K562 (cell line): Measurements from ENCODE around the gene LRP1.

Experiments used
- ATF1 ChIP-seq, 2 experiments: fragments of 450-650 bp in 1 of 2; IDR thresholded peaks; 2 replicates each; pipeline ENCODE4 v1.6.1; 2016; ENCODE audit warnings: missing compliant biosample characterization in 1 of 2, missing genetic modification characterization in 1 of 2
- CBX5 ChIP-seq: IDR thresholded peaks from 2 replicates; pipeline ENCODE4 v1.6.1; 2014; ENCODE audit warnings: low read depth, borderline replicate concordance
- ESRRB ChIP-seq: fragments of 250-450 bp; sonication (Bioruptor Pico); IDR thresholded peaks from 2 replicates; pipeline ENCODE4 v1.5.0; 2020; ENCODE audit warnings: mild to moderate bottlenecking, moderate library complexity, borderline replicate concordance
- GABPA ChIP-seq: fragments of 200-800 bp; sonication (Bioruptor generic); conservative IDR thresholded peaks from 2 replicates; pipeline ENCODE4 v1.6.1; 2016; ENCODE audit warnings: low read depth, missing genetic modification characterization, missing compliant biosample characterization
- HOXB6 ChIP-seq: fragments of 250-450 bp; sonication (Bioruptor Pico); IDR thresholded peaks from 2 replicates; pipeline ENCODE4 v1.5.1; 2022; ENCODE audit warnings: mild to moderate bottlenecking, borderline replicate concordance
- MAFK ChIP-seq: IDR thresholded peaks from 2 replicates; pipeline ENCODE4 v1.6.1; 2011; ENCODE audit warnings: low read length, improper control_type of control experiment
- U2AF2 ChIP-seq: fragments of 200-400 bp; formaldehyde crosslinking; optimal IDR thresholded peaks from 2 replicates; pipeline ENCODE3; 2017; ENCODE audit warnings: low read depth, mild to moderate bottlenecking, low read length
- ZNF140 ChIP-seq: fragments of 250-450 bp; sonication (Bioruptor Pico); IDR thresholded peaks from 2 replicates; pipeline ENCODE4 v1.8.0; 2021; ENCODE audit warnings: moderate library complexity, mild to moderate bottlenecking, inconsistent platforms
- ZNF165 ChIP-seq: fragments of 250-450 bp; sonication (Bioruptor Pico); IDR thresholded peaks from 2 replicates; pipeline ENCODE4 v1.4.0; 2020; ENCODE audit warnings: borderline replicate concordance
- TF ChIP-seq, protein P1 (sequence below): fragments of 450-650 bp; IDR thresholded peaks from 2 replicates; pipeline ENCODE4 v1.6.1; 2016; ENCODE audit warnings: borderline replicate concordance
- TF ChIP-seq, protein P2 (sequence below): sonication (generic); formaldehyde crosslinking; IDR thresholded peaks from 2 replicates; pipeline ENCODE4 v1.8.1; 2023; ENCODE audit warnings: mild to moderate bottlenecking, missing genetic modification reagents
- TF ChIP-seq, protein P3 (sequence below), 3 experiments: IDR thresholded peaks in 2 of 3; conservative IDR thresholded peaks in 1 of 3; 2 replicates each; pipeline ENCODE4 v1.5.1; 2011 to 2012; ENCODE audit warnings: low read length in 3 of 3, mild to moderate bottlenecking in 3 of 3, control low read depth in 2 of 3, improper control_type of control experiment in 1 of 3, inconsistent platforms in 1 of 3, low read depth in 1 of 3, mixed read lengths in 1 of 3, moderate library complexity in 1 of 3; ENCODE audit not compliant: insufficient read depth in 2 of 3

DNA sequence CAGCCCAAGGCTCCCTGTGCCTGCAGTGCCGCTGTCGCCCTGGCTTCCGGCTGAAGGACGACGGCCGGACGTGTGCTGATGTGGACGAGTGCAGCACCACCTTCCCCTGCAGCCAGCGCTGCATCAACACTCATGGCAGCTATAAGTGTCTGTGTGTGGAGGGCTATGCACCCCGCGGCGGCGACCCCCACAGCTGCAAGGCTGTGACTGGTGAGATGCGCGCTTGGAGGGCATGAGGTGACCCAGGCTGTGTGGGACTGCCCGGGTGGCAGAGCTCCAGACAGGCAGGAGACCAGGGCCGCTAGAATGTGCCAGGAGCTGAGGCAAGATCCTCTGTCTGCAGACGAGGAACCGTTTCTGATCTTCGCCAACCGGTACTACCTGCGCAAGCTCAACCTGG, 68.7 kb downstream of the LRP1 start:
- TF ChIP-seq, protein P1, sequence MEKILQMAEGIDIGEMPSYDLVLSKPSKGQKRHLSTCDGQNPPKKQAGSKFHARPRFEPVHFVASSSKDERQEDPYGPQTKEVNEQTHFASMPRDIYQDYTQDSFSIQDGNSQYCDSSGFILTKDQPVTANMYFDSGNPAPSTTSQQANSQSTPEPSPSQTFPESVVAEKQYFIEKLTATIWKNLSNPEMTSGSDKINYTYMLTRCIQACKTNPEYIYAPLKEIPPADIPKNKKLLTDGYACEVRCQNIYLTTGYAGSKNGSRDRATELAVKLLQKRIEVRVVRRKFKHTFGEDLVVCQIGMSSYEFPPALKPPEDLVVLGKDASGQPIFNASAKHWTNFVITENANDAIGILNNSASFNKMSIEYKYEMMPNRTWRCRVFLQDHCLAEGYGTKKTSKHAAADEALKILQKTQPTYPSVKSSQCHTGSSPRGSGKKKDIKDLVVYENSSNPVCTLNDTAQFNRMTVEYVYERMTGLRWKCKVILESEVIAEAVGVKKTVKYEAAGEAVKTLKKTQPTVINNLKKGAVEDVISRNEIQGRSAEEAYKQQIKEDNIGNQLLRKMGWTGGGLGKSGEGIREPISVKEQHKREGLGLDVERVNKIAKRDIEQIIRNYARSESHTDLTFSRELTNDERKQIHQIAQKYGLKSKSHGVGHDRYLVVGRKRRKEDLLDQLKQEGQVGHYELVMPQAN, result no peak
- TF ChIP-seq U2AF2 (no peak), ATF1 (CRISPR knock-in tag; IDR thresholded peaks at IDR 0.05) (no peak), ATF1 (tag; IDR thresholded peaks at IDR 0.05) (no peak), MAFK (no peak), ZNF140 (CRISPR knock-in tag) (no peak), ZNF165 (CRISPR knock-in tag) (no peak), CBX5 (no peak), GABPA (tag) (no peak), HOXB6 (CRISPR knock-in tag) (no peak), ESRRB (no peak)
- TF ChIP-seq, protein P2, sequence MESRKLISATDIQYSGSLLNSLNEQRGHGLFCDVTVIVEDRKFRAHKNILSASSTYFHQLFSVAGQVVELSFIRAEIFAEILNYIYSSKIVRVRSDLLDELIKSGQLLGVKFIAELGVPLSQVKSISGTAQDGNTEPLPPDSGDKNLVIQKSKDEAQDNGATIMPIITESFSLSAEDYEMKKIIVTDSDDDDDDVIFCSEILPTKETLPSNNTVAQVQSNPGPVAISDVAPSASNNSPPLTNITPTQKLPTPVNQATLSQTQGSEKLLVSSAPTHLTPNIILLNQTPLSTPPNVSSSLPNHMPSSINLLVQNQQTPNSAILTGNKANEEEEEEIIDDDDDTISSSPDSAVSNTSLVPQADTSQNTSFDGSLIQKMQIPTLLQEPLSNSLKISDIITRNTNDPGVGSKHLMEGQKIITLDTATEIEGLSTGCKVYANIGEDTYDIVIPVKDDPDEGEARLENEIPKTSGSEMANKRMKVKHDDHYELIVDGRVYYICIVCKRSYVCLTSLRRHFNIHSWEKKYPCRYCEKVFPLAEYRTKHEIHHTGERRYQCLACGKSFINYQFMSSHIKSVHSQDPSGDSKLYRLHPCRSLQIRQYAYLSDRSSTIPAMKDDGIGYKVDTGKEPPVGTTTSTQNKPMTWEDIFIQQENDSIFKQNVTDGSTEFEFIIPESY (CRISPR knock-in tag), result no peak
- TF ChIP-seq, protein P3, sequence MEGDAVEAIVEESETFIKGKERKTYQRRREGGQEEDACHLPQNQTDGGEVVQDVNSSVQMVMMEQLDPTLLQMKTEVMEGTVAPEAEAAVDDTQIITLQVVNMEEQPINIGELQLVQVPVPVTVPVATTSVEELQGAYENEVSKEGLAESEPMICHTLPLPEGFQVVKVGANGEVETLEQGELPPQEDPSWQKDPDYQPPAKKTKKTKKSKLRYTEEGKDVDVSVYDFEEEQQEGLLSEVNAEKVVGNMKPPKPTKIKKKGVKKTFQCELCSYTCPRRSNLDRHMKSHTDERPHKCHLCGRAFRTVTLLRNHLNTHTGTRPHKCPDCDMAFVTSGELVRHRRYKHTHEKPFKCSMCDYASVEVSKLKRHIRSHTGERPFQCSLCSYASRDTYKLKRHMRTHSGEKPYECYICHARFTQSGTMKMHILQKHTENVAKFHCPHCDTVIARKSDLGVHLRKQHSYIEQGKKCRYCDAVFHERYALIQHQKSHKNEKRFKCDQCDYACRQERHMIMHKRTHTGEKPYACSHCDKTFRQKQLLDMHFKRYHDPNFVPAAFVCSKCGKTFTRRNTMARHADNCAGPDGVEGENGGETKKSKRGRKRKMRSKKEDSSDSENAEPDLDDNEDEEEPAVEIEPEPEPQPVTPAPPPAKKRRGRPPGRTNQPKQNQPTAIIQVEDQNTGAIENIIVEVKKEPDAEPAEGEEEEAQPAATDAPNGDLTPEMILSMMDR (IDR thresholded peaks at IDR 0.05 in 2 of 3, conservative IDR thresholded peaks at IDR 0.05 in 1 of 3; ENCODE audit: insufficient read depth in 2 of 3, low read depth in 1 of 3, low read length in 3 of 3), result no peak
